PC-9 (cell line): ENCODE data around the gene EML6.

Source experiments
- EZH2 ChIP-seq: fragments of 200-600 bp; sonication (generic); IDR thresholded peaks from 2 replicates; pipeline ENCODE4 v1.8.0; 2017; ENCODE audit warnings: antibody characterized with exemption, low read depth
- TF ChIP-seq, protein P1 (sequence below): fragments of 200-600 bp; sonication (generic); conservative IDR thresholded peaks from 2 replicates; pipeline ENCODE4 v1.6.1; 2017; ENCODE audit warnings: mixed run types, antibody characterized with exemption, mild to moderate bottlenecking, moderate library complexity

DNA sequence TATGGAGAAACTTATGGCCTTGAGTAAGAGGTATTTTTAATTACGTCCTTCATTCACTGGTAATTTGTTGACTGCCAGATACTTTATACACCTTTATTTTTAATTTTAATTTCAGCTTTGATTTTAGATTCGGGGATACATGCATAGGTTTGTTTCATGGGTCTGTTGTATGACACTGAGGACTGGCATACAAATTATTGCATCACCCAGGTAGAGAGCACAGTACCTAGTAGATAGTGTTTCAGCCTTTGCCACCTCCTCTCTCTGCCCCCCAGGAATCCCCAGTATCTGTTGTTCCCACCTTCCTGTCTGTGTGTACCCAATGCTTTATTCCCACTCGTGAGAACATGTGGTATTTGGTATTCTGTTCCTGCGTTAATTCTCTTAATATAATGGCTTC is 188.8 kb downstream of the EML6 start:
- TF ChIP-seq, protein P1, sequence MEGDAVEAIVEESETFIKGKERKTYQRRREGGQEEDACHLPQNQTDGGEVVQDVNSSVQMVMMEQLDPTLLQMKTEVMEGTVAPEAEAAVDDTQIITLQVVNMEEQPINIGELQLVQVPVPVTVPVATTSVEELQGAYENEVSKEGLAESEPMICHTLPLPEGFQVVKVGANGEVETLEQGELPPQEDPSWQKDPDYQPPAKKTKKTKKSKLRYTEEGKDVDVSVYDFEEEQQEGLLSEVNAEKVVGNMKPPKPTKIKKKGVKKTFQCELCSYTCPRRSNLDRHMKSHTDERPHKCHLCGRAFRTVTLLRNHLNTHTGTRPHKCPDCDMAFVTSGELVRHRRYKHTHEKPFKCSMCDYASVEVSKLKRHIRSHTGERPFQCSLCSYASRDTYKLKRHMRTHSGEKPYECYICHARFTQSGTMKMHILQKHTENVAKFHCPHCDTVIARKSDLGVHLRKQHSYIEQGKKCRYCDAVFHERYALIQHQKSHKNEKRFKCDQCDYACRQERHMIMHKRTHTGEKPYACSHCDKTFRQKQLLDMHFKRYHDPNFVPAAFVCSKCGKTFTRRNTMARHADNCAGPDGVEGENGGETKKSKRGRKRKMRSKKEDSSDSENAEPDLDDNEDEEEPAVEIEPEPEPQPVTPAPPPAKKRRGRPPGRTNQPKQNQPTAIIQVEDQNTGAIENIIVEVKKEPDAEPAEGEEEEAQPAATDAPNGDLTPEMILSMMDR = no peak
- TF ChIP-seq EZH2 = no peak
